ENCODE data around the gene HHATL. TPM values are rescaled to one million over a fixed set of nuclear protein-coding genes. Genes with fewer than 3 reads are reported as not detected.

The HHATL gene
- total RNA-seq, 2 donors from 2014 or later: 444 to 908 TPM

DNA sequence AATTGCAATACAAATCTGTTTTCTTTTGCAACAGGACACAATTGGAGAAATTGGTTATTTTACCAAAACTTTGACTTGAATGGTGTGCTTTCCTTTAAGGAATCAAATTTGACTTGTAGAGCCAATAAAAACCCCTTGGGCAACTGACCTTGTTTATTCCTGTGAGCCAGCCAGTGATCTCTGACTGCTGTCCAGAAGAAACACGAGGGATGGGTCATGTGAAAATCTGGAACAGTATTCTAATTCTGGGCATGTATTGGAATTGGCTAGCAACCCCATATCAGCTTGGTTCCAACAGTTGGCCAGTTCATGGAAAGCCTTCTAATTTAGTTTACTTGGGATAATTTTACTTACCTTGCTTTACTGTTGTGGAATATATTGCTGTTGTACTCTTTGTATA is 19.1 kb upstream of the HHATL start:
- peak overlapping the region; percentile 82 to 86 for H3K27ac ChIP-seq
- DNase-seq (ENCODE audit: low spot score): peak; percentile 40
- TF ChIP-seq, protein P1, sequence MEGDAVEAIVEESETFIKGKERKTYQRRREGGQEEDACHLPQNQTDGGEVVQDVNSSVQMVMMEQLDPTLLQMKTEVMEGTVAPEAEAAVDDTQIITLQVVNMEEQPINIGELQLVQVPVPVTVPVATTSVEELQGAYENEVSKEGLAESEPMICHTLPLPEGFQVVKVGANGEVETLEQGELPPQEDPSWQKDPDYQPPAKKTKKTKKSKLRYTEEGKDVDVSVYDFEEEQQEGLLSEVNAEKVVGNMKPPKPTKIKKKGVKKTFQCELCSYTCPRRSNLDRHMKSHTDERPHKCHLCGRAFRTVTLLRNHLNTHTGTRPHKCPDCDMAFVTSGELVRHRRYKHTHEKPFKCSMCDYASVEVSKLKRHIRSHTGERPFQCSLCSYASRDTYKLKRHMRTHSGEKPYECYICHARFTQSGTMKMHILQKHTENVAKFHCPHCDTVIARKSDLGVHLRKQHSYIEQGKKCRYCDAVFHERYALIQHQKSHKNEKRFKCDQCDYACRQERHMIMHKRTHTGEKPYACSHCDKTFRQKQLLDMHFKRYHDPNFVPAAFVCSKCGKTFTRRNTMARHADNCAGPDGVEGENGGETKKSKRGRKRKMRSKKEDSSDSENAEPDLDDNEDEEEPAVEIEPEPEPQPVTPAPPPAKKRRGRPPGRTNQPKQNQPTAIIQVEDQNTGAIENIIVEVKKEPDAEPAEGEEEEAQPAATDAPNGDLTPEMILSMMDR (IDR thresholded peaks at IDR 0.05): no peak
- H3K4me3 ChIP-seq: no peak overlapping the region
- H3K27me3 ChIP-seq: no peaks in the 10 kb centered on the region
- no peaks in the 10 kb centered on the region for H3K36me3 ChIP-seq
- H3K4me1 ChIP-seq: no peaks in the 10 kb centered on the region
- H3K9me3 ChIP-seq: no peaks in the 10 kb centered on the region

DNA sequence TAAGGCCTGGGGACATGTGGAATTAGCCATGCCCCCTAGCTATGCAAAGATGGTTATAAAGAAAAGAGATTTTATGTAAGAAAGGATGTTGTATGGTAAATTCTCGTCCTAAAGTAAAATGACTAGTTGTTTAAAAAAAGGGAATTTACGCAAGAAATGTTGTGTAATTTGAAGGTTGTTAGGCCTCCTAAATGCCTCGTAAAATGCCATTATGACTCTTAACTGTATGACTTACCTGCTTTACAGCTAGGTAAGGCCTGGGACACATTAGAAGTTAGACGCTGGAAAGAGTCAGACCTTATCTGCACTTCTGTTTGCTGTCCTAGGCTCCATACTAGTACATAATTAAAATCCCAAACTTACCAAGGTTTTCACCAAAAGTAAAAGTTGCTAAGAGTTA is 17.5 kb upstream of the HHATL start:
- Histone ChIP-seq H3K4me1 (no peaks in the 10 kb centered on the region), H3K27ac (peak overlapping the region; percentile 82 to 86), H3K4me3 (no peak overlapping the region), H3K36me3 (no peaks in the 10 kb centered on the region), H3K27me3 (no peaks in the 10 kb centered on the region), H3K9me3 (no peaks in the 10 kb centered on the region)
- DNase-seq (ENCODE audit: low spot score): no peak
- TF ChIP-seq, protein P1 (IDR thresholded peaks at IDR 0.05): no peak

DNA sequence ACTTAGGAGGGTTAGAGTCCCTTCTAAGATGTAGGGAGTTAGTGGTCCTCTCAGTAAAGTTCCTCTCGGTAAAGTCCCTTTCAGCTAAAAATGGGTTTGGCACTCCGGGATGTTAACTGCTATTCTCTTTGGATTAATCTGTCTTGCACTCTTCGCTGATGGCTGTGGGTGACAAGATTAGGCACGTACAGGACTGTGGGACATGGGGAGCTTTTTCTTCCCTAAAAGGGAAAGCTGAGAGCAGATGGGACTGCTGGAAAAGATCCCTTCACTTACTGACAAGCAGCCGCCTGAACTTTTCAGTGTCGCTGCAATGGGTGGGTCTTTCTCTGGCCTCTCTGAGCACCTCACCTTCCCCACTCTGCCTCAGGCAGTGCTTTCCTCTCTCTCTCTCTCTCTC is 16.4 kb upstream of the HHATL start:
- Histone ChIP-seq H3K27me3 (no peaks in the 10 kb centered on the region), H3K4me1 (no peaks in the 10 kb centered on the region), H3K4me3 (peak overlapping the region in 1 of 2 donors; percentile 18), H3K36me3 (no peaks in the 10 kb centered on the region), H3K9me3 (no peaks in the 10 kb centered on the region), H3K27ac (peak overlapping the region; percentile 82 to 86)
- peak; percentile 47 for DNase-seq (ENCODE audit: low spot score)
- TF ChIP-seq, protein P1 (IDR thresholded peaks at IDR 0.05): no peak

DNA sequence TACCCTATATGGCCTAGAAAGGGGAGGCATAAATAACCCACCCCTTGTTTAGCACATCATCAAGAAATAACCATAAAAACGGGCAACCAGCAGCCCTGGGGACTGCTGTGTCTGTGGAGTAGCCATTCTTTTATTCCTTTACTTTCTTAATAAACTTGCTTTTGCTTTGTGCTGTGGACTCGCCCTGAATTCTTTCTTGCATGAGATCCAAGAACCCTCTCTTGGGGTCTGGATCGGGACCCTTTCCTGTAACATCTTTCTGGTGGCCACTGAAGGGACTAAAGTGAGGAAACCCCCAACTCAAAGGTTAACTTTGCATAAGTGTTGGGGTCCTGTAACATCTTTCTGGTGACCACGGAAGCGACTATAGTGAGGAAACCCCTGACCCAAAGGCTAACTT is 15.7 kb upstream of the HHATL start:
- Histone ChIP-seq H3K27ac (peak overlapping the region; percentile 82 to 86), H3K9me3 (no peaks in the 10 kb centered on the region), H3K4me1 (no peaks in the 10 kb centered on the region), H3K36me3 (no peaks in the 10 kb centered on the region), H3K4me3 (peak overlapping the region in 1 of 2 donors; percentile 18), H3K27me3 (no peaks in the 10 kb centered on the region)
- DNase-seq (ENCODE audit: low spot score): peak; percentile 50
- TF ChIP-seq, protein P1 (IDR thresholded peaks at IDR 0.05): no peak

GRCh38 chr3:42717306-42717705 is 14.7 kb upstream of the HHATL start:
- H3K27ac ChIP-seq: peak overlapping the region; percentile 82 to 86
- H3K36me3 ChIP-seq: no peaks in the 10 kb centered on the region
- no peaks in the 10 kb centered on the region for H3K27me3 ChIP-seq
- TF ChIP-seq, protein P1 (IDR thresholded peaks at IDR 0.05): no peak
- no peak overlapping the region for H3K4me3 ChIP-seq
- H3K9me3 ChIP-seq: no peaks in the 10 kb centered on the region
- DNase-seq (ENCODE audit: low spot score): no peak
- no peaks in the 10 kb centered on the region for H3K4me1 ChIP-seq

- DNase-seq (ENCODE audit: low spot score): no peak
These were observed 11.7 kb upstream of the HHATL start for GRCh38 chr3:42714171-42714852.

More at GRCh38 chr3:42714171-42714852, 11.7 kb upstream of the HHATL start:
- peak overlapping the region in 1 of 2 donors; percentile 6 for H3K27ac ChIP-seq
- H3K4me1 ChIP-seq: no peaks in the 10 kb centered on the region
- no peaks in the 10 kb centered on the region for H3K9me3 ChIP-seq
- H3K4me3 ChIP-seq: no peak overlapping the region
- no peaks in the 10 kb centered on the region for H3K36me3 ChIP-seq
- TF ChIP-seq, protein P1 (IDR thresholded peaks at IDR 0.05): no peak
- no peaks in the 10 kb centered on the region for H3K27me3 ChIP-seq
